K562 (cell line): Measurements from ENCODE around the gene HES4. TPM values are rescaled to one million over a fixed set of nuclear protein-coding genes. Genes with fewer than 3 reads are reported as not detected.
A peak's percentile ranks its signal among the peaks of the same experiment; 100 is the strongest.

Experiments used
- CBX2 ChIP-seq: fragments of 200-600 bp; sonication (generic); IDR thresholded peaks from one replicate; pipeline ENCODE4 v1.6.1; 2012; ENCODE audit warnings: mild to moderate bottlenecking, low read length, inconsistent platforms; ENCODE audit not compliant: insufficient read depth, poor library complexity, severe bottlenecking
- ERF ChIP-seq: fragments of 450-650 bp; formaldehyde crosslinking; IDR thresholded peaks from 2 replicates; pipeline ENCODE4 v1.4.0; 2020; ENCODE audit warnings: mild to moderate bottlenecking, mixed read lengths
- JUNB ChIP-seq: fragments of 450-650 bp; formaldehyde crosslinking; conservative IDR thresholded peaks from 2 replicates; pipeline ENCODE4 v1.4.0; 2020; ENCODE audit warnings: mild to moderate bottlenecking
- MEF2A ChIP-seq: IDR thresholded peaks from 2 replicates; pipeline ENCODE4 v1.6.1; 2011; ENCODE audit warnings: low read depth, mild to moderate bottlenecking, low read length, moderate library complexity; ENCODE audit not compliant: control insufficient read depth
- NFYB ChIP-seq: IDR thresholded peaks from 2 replicates; pipeline ENCODE4 v1.6.1; 2011; ENCODE audit warnings: mild to moderate bottlenecking, moderate library complexity; ENCODE audit not compliant: insufficient read length; ENCODE audit errors: extremely low read depth
- NR4A1 ChIP-seq, 2 experiments: fragments of 250-450 bp in 1 of 2; fragments of 450-650 bp in 1 of 2; sonication (Bioruptor Pico) in 1 of 2; IDR thresholded peaks; 2 replicates each; pipeline versions ENCODE4 v1.4.0 to v1.6.1; 2016 to 2020; ENCODE audit warnings: mild to moderate bottlenecking in 2 of 2, missing compliant biosample characterization in 1 of 2, missing genetic modification characterization in 1 of 2, moderate library complexity in 1 of 2
- PHF8 ChIP-seq: fragments of 200-600 bp; sonication (generic); IDR thresholded peaks from 2 replicates; pipeline ENCODE4 v1.6.1; 2012; ENCODE audit warnings: mixed run types, mild to moderate bottlenecking, inconsistent platforms, low read length, moderate library complexity, borderline replicate concordance
- RNF2 ChIP-seq: sonication (generic); IDR thresholded peaks from 2 replicates; pipeline ENCODE4 v1.6.1; 2016
- ZNF75A ChIP-seq: fragments of 450-650 bp; formaldehyde crosslinking; IDR thresholded peaks from 2 replicates; pipeline ENCODE4 v1.4.0; 2020; ENCODE audit warnings: mild to moderate bottlenecking
- polyA plus RNA-seq, 8 experiments: library from polyadenylated mRNA; depleted of rRNA in 4 of 8; stranded (reverse) in 5 of 8; unstranded in 3 of 8; fragments of >200 nt; fragmentation: Nextera tagmentation in 2 of 8; fragmentation: Illumina TruSeq in 1 of 8; extraction: Ambion mirVana in 2 of 8; extraction: Trizol in 1 of 8; gene quantifications; 2 replicates each; pipeline versions ENCODE4 v1.2.1 to v1.2.3, GENCODE V29; 2011 to 2014; ENCODE audit warnings: inconsistent platforms in 1 of 8, missing spikeins in 1 of 8
- total RNA-seq, 7 experiments: library from RNA; depleted of rRNA in 6 of 7; stranded (reverse); fragments of >200 nt in 6 of 7; fragmentation: Illumina TruSeq in 2 of 7; extraction: Trizol in 2 of 7; gene quantifications; 2 replicates each; pipeline versions ENCODE4 v1.2.1 to v1.2.3, GENCODE V29; 2011 to 2021; ENCODE audit warnings: low replicate concordance in 1 of 7
- TF ChIP-seq, protein P1 (sequence below), 2 experiments: fragments of 150-350 bp in 1 of 2; IDR thresholded peaks; 2 replicates each; pipeline ENCODE4 v1.6.1; 2012 to 2016; ENCODE audit warnings: low read depth in 2 of 2, low read length in 2 of 2, mild to moderate bottlenecking in 1 of 2, moderate library complexity in 1 of 2
- TF ChIP-seq, protein P2 (sequence below), 3 experiments: fragments of 200-800 bp in 1 of 3; sonication (Bioruptor generic) in 1 of 3; sonication (generic) in 1 of 3; formaldehyde crosslinking in 1 of 3; IDR thresholded peaks; 2 replicates each; pipeline versions ENCODE4 v1.6.1 to v1.8.0; 2016 to 2022; ENCODE audit warnings: mild to moderate bottlenecking in 2 of 3, missing compliant biosample characterization in 2 of 3, missing genetic modification characterization in 2 of 3, missing genetic modification reagents in 1 of 3
- TF ChIP-seq, protein P3 (sequence below): fragments of 200-400 bp; formaldehyde crosslinking; IDR thresholded peaks from 2 replicates; pipeline ENCODE4 v1.6.1; 2017; ENCODE audit warnings: mild to moderate bottlenecking, low read depth, low read length, moderate library complexity
- TF ChIP-seq, protein P4 (sequence below): sonication (generic); formaldehyde crosslinking; IDR thresholded peaks from 2 replicates; pipeline ENCODE4 v1.8.0; 2022; ENCODE audit warnings: mild to moderate bottlenecking, missing genetic modification reagents

The HES4 gene
- total and polyA plus RNA-seq, 9 of the 15 experiments (the other 6 are each of a cell fraction or from before 2014, with no cell fraction given): 0.21 to 43.7 (median 5.3) TPM; not detected in 2

DNA sequence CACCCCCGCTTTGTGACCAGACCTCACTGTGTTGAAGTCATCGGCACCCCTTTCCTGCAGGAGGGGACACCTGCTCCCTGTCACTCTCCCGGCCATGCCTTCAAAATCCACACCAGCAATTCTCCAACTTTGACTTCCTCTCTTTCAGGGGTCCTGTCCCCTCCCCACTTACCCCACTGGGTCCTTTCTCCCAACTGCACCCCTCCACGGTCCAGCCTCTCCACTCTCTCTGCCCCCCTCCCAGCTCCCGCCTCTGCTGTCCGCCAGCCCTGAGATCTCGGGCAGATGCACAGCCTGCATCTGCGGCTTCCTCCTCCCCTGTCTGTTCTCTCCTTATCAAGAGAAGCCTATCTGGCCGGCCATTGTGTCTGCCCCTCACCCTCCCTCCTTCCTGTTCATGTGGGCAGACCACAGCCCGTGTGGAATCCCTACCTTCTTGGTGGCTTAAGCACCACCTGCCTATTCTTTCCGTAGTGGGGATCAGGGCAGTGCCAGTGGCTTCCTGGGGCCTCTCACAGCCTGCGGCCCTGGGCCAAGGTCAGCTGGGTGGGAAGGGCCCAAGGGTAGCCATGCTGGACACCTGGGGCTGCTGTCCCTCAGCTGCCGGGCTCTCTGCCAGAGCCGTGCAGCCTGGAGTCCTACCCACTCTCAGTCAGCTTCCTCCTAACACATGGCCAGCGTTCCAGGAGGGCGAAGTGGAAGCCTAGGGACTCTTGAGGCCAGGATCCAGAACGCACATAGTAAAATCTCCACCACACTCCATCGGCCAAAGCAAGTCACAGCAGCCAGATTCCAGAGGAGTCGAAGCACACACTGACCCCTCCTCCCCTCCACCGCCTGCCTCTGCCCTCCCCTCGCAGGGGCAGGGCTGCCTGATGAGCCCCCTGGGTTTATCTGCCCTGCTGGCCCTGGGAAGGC lies 5.1 kb upstream of the HES4 start (continued):
- TF ChIP-seq, protein P1, sequence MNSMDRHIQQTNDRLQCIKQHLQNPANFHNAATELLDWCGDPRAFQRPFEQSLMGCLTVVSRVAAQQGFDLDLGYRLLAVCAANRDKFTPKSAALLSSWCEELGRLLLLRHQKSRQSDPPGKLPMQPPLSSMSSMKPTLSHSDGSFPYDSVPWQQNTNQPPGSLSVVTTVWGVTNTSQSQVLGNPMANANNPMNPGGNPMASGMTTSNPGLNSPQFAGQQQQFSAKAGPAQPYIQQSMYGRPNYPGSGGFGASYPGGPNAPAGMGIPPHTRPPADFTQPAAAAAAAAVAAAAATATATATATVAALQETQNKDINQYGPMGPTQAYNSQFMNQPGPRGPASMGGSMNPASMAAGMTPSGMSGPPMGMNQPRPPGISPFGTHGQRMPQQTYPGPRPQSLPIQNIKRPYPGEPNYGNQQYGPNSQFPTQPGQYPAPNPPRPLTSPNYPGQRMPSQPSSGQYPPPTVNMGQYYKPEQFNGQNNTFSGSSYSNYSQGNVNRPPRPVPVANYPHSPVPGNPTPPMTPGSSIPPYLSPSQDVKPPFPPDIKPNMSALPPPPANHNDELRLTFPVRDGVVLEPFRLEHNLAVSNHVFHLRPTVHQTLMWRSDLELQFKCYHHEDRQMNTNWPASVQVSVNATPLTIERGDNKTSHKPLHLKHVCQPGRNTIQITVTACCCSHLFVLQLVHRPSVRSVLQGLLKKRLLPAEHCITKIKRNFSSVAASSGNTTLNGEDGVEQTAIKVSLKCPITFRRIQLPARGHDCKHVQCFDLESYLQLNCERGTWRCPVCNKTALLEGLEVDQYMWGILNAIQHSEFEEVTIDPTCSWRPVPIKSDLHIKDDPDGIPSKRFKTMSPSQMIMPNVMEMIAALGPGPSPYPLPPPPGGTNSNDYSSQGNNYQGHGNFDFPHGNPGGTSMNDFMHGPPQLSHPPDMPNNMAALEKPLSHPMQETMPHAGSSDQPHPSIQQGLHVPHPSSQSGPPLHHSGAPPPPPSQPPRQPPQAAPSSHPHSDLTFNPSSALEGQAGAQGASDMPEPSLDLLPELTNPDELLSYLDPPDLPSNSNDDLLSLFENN (IDR thresholded peaks at IDR 0.05; ENCODE audit: low read depth in 2 of 2, low read length in 2 of 2): no peak
- TF ChIP-seq ZNF75A (no peak), JUNB (CRISPR knock-in tag) (no peak), ERF (CRISPR knock-in tag) (no peak), NFYB (no peak), CBX2 (no peak), PHF8 (peak; percentile 24; the same call in 1 of the 2 replicates), NR4A1 (CRISPR knock-in tag; IDR thresholded peaks at IDR 0.05) (no peak), NR4A1 (tag; IDR thresholded peaks at IDR 0.05) (peak; percentile 96), RNF2 (peak; percentile 49; the same call in 1 of the 2 replicates), MEF2A (no peak)
- TF ChIP-seq, protein P2, sequence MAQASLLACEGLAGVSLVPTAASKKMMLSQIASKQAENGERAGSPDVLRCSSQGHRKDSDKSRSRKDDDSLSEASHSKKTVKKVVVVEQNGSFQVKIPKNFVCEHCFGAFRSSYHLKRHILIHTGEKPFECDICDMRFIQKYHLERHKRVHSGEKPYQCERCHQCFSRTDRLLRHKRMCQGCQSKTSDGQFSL (CRISPR knock-in tag; IDR thresholded peaks at IDR 0.05): peak; percentile 63; the same call in 1 of the 2 replicates
- TF ChIP-seq, protein P2 (tag; IDR thresholded peaks at IDR 0.05): 0 out of 4 replicates have a peak, but pooled peaks of 1 of the 2 experiments have one; percentile 46
- TF ChIP-seq, protein P3, sequence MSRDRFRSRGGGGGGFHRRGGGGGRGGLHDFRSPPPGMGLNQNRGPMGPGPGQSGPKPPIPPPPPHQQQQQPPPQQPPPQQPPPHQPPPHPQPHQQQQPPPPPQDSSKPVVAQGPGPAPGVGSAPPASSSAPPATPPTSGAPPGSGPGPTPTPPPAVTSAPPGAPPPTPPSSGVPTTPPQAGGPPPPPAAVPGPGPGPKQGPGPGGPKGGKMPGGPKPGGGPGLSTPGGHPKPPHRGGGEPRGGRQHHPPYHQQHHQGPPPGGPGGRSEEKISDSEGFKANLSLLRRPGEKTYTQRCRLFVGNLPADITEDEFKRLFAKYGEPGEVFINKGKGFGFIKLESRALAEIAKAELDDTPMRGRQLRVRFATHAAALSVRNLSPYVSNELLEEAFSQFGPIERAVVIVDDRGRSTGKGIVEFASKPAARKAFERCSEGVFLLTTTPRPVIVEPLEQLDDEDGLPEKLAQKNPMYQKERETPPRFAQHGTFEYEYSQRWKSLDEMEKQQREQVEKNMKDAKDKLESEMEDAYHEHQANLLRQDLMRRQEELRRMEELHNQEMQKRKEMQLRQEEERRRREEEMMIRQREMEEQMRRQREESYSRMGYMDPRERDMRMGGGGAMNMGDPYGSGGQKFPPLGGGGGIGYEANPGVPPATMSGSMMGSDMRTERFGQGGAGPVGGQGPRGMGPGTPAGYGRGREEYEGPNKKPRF: no peak
- TF ChIP-seq, protein P4, sequence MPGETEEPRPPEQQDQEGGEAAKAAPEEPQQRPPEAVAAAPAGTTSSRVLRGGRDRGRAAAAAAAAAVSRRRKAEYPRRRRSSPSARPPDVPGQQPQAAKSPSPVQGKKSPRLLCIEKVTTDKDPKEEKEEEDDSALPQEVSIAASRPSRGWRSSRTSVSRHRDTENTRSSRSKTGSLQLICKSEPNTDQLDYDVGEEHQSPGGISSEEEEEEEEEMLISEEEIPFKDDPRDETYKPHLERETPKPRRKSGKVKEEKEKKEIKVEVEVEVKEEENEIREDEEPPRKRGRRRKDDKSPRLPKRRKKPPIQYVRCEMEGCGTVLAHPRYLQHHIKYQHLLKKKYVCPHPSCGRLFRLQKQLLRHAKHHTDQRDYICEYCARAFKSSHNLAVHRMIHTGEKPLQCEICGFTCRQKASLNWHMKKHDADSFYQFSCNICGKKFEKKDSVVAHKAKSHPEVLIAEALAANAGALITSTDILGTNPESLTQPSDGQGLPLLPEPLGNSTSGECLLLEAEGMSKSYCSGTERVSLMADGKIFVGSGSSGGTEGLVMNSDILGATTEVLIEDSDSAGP (CRISPR knock-in tag): no peak
- TF ChIP-seq, all 486 proteins: peak for 140
